SU-DHL-6 (cell line): ENCODE results near the gene PRKCE.
"Not testable (repeated sequence)": the region's sequence is repeated elsewhere in the genome, so short reads cannot be mapped to it uniquely, and the experiment has no call there.

ENCODE experiments used
- H2AFZ ChIP-seq: fragments of 200-600 bp; sonication (generic); 2 replicates; pipeline ENCODE4 v1.6.1; 2014; ENCODE audit warnings: low read depth, mild to moderate bottlenecking, moderate library complexity, mixed read lengths, antibody characterized with exemption, low read length; ENCODE audit not compliant: severe bottlenecking
- H3F3A ChIP-seq: fragments of 200-600 bp; shearing (Covaris generic); 2 replicates; pipeline ENCODE4 v1.6.0; 2016; ENCODE audit warnings: antibody characterized with exemption, mild to moderate bottlenecking; ENCODE audit not compliant: insufficient read depth
- H3K27ac ChIP-seq: fragments of 200-600 bp; sonication (generic); 2 replicates; pipeline ENCODE4 v1.5.1; 2016; ENCODE audit warnings: low read depth, mild to moderate bottlenecking, low read length, moderate library complexity, mixed read lengths
- H3K27me3 ChIP-seq: fragments of 200-600 bp; sonication (generic), shearing (Covaris generic); 2 replicates; pipeline ENCODE4 v1.6.0; 2014; ENCODE audit warnings: mild to moderate bottlenecking, low read length
- H3K36me3 ChIP-seq: fragments of 200-600 bp; sonication (generic); 2 replicates; pipeline ENCODE4 v1.6.1; 2014; ENCODE audit warnings: mild to moderate bottlenecking, low read length, mixed read lengths
- H3K4me2 ChIP-seq: fragments of 300-600, 200-600 bp; shearing (Covaris generic), sonication (generic); 2 replicates; pipeline ENCODE4 v1.6.0; 2014; ENCODE audit warnings: low read length, low read depth, mild to moderate bottlenecking; ENCODE audit not compliant: poor library complexity, severe bottlenecking
- H3K4me3 ChIP-seq: fragments of 200-600 bp; sonication (generic); 2 replicates; pipeline ENCODE4 v1.5.1; 2014; ENCODE audit warnings: antibody characterized with exemption, low read length, mild to moderate bottlenecking, mixed read lengths; ENCODE audit not compliant: insufficient read depth, poor library complexity, severe bottlenecking
- H3K79me2 ChIP-seq: fragments of 200-600 bp; sonication (generic); 2 replicates; pipeline ENCODE4 v1.6.1; 2014; ENCODE audit warnings: mild to moderate bottlenecking, low read length, moderate library complexity; ENCODE audit not compliant: insufficient read depth
- H3K9ac ChIP-seq: fragments of 200-600 bp; sonication (generic); 2 replicates; pipeline ENCODE4 v1.7.0; 2014; ENCODE audit warnings: mild to moderate bottlenecking, low read length
- H3K9me2 ChIP-seq: fragments of 200-600 bp; sonication (generic); replicated peaks from 2 replicates; pipeline ENCODE4 v1.6.1; 2014; ENCODE audit warnings: low read length; ENCODE audit not compliant: insufficient read depth
- H3K9me3 ChIP-seq: fragments of 200-600 bp; sonication (generic); 2 replicates; pipeline ENCODE4 v1.6.1; 2014; ENCODE audit warnings: low read length, mixed read lengths; ENCODE audit not compliant: insufficient read depth
- H4K20me1 ChIP-seq: fragments of 200-600 bp; sonication (generic); 2 replicates; pipeline ENCODE4 v1.6.1; 2014; ENCODE audit warnings: low read depth, mild to moderate bottlenecking, antibody characterized with exemption, low read length, moderate library complexity, mixed read lengths
- CTCF ChIP-seq: fragments of 200-600 bp; sonication (generic); IDR thresholded peaks from one replicate; pipeline ENCODE4 v1.5.1; 2017; ENCODE audit warnings: antibody characterized with exemption, mild to moderate bottlenecking, low read length, moderate library complexity; ENCODE audit not compliant: insufficient read depth, poor library complexity, severe bottlenecking
- EZH2phosphoT487 ChIP-seq: fragments of 200-600 bp; sonication (generic), shearing (Covaris generic); conservative IDR thresholded peaks from 2 replicates; pipeline ENCODE4 v1.6.1; 2018; ENCODE audit warnings: mild to moderate bottlenecking, antibody characterized with exemption, low read length, moderate library complexity, mixed read lengths

The PRKCE gene

GRCh38 chr2:45913539-45913938 is 262.1 kb downstream of the PRKCE start:
- Histone ChIP-seq H3K27ac (no peak overlapping the region), H3K9me3 (no peaks in the 10 kb centered on the region), H2AFZ (no peak overlapping the region), H3K4me2 (no peak overlapping the region), H3K36me3 (no peaks in the 10 kb centered on the region), H4K20me1 (no peaks in the 10 kb centered on the region), H3K79me2 (no peaks in the 10 kb centered on the region), H3K9ac (no peak overlapping the region), H3K9me2 (no peaks in the 10 kb centered on the region), H3K27me3 (no peaks in the 10 kb centered on the region), H3K4me3 (no peak overlapping the region), H3F3A (no peaks in the 10 kb centered on the region)
- TF ChIP-seq EZH2phosphoT487 (no peak), CTCF (no peak)

- Histone ChIP-seq H3K79me2 (no peaks in the 10 kb centered on the region), H3K36me3 (no peaks in the 10 kb centered on the region), H3K9me3 (no peaks in the 10 kb centered on the region), H3K27me3 (no peaks in the 10 kb centered on the region), H3K9ac (no peak overlapping the region), H4K20me1 (no peaks in the 10 kb centered on the region), H3K27ac (no peak overlapping the region), H3K4me3 (no peak overlapping the region), H3F3A (no peaks in the 10 kb centered on the region), H3K9me2 (no peaks in the 10 kb centered on the region), H3K4me2 (no peak overlapping the region), H2AFZ (no peak overlapping the region)
- TF ChIP-seq EZH2phosphoT487 (no peak), CTCF (no peak)
These were observed 264.0 kb downstream of the PRKCE start for GRCh38 chr2:45915523-45915922.

GRCh38 chr2:45917561-45918176 is 266.2 kb downstream of the PRKCE start:
- not testable (repeated sequence) for H2AFZ ChIP-seq, H3K79me2 ChIP-seq, H4K20me1 ChIP-seq, H3K27ac ChIP-seq, H3K27me3 ChIP-seq, H3K36me3 ChIP-seq, H3K4me3 ChIP-seq, H3K9me2 ChIP-seq, H3F3A ChIP-seq, H3K9me3 ChIP-seq, H3K9ac ChIP-seq, H3K4me2 ChIP-seq

- no peaks in the 10 kb centered on the region for H3K79me2 ChIP-seq
- no peaks in the 10 kb centered on the region for H3F3A ChIP-seq
- no peak overlapping the region for H2AFZ ChIP-seq
- H3K9ac ChIP-seq, result no peak overlapping the region
- no peaks in the 10 kb centered on the region for H3K27me3 ChIP-seq
- no peak overlapping the region for H3K27ac ChIP-seq
- no peaks in the 10 kb centered on the region for H4K20me1 ChIP-seq
- H3K9me2 ChIP-seq, result no peaks in the 10 kb centered on the region
- no peaks in the 10 kb centered on the region for H3K36me3 ChIP-seq
- H3K4me3 ChIP-seq, result no peak overlapping the region
- TF ChIP-seq CTCF, result no peak
- TF ChIP-seq EZH2phosphoT487, result no peak
- H3K4me2 ChIP-seq, result no peak overlapping the region
- H3K9me3 ChIP-seq, result no peaks in the 10 kb centered on the region
These were observed 267.1 kb downstream of the PRKCE start for GRCh38 chr2:45918463-45919159.
